ENCODE measurements around the gene CYGB.

GRCh38 chr17:76579281-76579680, 41.8 kb upstream of the CYGB start:
- TF ChIP-seq CTCF (conservative IDR thresholded peaks at IDR 0.05; ENCODE audit: low read length) (no peak), EZH2phosphoT487 (IDR thresholded peaks at IDR 0.05; ENCODE audit: borderline replicate concordance, low read depth, low read length) (no peak)
